D721Med (cell line): Measurements from ENCODE around the gene GPATCH8.
"Not testable (repeated sequence)": the region's sequence is repeated elsewhere in the genome, so short reads cannot be mapped to it uniquely, and the experiment has no call there.

ENCODE experiments used
- DNase-seq: peaks from one replicate; pipeline ENCODE4 v3.0.0; 2011; ENCODE audit warnings: low spot score; ENCODE audit not compliant: insufficient read length
- FAIRE-seq: peaks from 2 replicates; lab custom pipeline; 2011; peaks lifted over from hg19 to GRCh38; lab: Jason Lieb, UNC
- TF ChIP-seq, protein P1 (sequence below): IDR thresholded peaks from 2 replicates; pipeline ENCODE4 v1.5.1; 2012; ENCODE audit warnings: mild to moderate bottlenecking, control low read depth; ENCODE audit not compliant: insufficient read depth; ENCODE audit errors: missing control alignments

GPATCH8 gene

GRCh38 chr17:44543905-44544523 lies 40.8 kb upstream of the GPATCH8 start:
- no peak for DNase-seq
- no peak for FAIRE-seq
- TF ChIP-seq, protein P1, sequence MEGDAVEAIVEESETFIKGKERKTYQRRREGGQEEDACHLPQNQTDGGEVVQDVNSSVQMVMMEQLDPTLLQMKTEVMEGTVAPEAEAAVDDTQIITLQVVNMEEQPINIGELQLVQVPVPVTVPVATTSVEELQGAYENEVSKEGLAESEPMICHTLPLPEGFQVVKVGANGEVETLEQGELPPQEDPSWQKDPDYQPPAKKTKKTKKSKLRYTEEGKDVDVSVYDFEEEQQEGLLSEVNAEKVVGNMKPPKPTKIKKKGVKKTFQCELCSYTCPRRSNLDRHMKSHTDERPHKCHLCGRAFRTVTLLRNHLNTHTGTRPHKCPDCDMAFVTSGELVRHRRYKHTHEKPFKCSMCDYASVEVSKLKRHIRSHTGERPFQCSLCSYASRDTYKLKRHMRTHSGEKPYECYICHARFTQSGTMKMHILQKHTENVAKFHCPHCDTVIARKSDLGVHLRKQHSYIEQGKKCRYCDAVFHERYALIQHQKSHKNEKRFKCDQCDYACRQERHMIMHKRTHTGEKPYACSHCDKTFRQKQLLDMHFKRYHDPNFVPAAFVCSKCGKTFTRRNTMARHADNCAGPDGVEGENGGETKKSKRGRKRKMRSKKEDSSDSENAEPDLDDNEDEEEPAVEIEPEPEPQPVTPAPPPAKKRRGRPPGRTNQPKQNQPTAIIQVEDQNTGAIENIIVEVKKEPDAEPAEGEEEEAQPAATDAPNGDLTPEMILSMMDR = no peak

GRCh38 chr17:44543213-44543904 lies 40.2 kb upstream of the GPATCH8 start:
- FAIRE-seq = no peak

GRCh38 chr17:44541884-44542581 lies 38.8 kb upstream of the GPATCH8 start:
- DNase-seq = no peak

More at GRCh38 chr17:44543213-44543904, 40.2 kb upstream of the GPATCH8 start:
- TF ChIP-seq, protein P1 = no peak
- DNase-seq = no peak

DNA sequence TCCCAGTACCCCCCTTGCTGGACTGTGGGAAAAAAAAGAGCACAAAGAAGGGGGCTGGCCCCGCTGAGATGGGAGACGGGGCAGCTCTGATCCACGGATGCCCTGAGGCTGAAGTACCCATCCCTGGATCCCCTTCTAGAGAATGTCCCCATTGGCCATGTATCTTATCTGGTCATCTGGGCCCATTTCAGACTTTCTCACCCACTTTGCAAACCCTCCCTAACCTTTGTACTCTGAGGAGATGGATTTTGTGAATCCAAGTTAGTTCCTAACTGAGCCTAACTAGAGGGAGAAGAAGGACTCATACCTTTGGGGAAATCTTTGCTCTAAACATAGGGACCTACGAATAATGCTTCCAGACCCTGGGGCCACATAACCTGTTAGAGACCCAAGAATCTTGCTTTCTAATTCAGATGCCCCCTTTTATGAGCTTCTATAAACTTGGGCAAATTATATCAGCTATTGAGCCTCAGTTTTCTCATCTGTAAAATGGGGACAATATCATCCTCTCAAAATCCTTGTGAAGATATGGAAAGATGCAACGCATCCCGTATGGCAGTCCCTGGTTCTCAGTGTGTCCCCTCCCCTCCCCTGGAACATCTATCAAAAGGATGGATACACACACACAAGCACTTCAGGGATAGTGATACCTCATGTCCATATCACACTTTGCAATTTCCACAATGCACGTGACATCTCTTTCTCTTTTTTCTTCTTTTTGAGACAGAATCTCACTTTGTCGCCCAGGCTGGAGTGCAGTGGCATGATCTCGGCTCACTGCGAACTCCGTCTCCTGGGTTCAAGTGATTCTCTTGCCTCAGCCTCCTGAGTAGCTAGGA lies 37.3 kb upstream of the GPATCH8 start:
- no peak for DNase-seq
- TF ChIP-seq, protein P1 = no peak
- FAIRE-seq = no peak

More at GRCh38 chr17:44541884-44542581, 38.8 kb upstream of the GPATCH8 start:
- no peak for FAIRE-seq
- TF ChIP-seq, protein P1 = no peak

GRCh38 chr17:44539673-44540072 lies 36.5 kb upstream of the GPATCH8 start:
- no peak for FAIRE-seq
- TF ChIP-seq, protein P1 = no peak
- DNase-seq = no peak

DNA sequence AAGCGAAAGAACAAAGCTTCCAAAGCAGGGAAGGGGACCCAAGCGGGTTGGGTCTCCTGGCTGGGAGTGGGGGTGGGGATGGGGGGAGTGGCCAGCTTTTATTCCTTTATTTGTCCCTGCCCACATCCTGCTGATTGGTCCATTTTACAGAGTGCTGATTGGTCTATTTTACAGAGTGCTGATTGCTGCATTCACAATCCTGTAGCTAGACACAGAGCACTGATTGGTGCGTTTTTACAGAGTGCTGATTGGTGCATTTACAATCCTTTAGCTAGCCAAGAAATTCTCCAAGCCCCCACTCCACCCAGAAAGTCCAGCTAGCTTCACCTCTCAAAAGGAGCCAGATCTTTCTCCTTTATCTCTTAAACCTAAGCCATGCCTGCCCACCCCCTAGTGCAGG lies 34.7 kb upstream of the GPATCH8 start:
- not testable (repeated sequence) for DNase-seq, FAIRE-seq
